Activated CD4-positive, alpha-beta memory T cell treated with anti-CD3 and anti-CD28 coated beads, Interleukin-2, amount 10 ng/mL, durations not matched to agents 7 days and 5 days (primary cell): ENCODE results near the gene SLC22A7. TPM values are rescaled to one million over a fixed set of nuclear protein-coding genes. Genes with fewer than 3 reads are reported as not detected.

Source experiments
- CTCF ChIA-PET: fragments of 350-600 bp; sonication (Branson Sonifier 250); formaldehyde crosslinking; loops from one replicate; lab custom pipeline; 2021; ENCODE audit warnings: antibody characterized with exemption, inconsistent platforms; lab: Charles Lee
- POLR2A ChIA-PET: fragments of 350-600 bp; sonication (Branson Sonifier 250); formaldehyde crosslinking; loops from one replicate; lab custom pipeline; 2021; ENCODE audit warnings: antibody characterized with exemption; lab: Charles Lee
- DNase-seq: peaks from one replicate; pipeline ENCODE4 v3.0.0-alpha.2; 2020
- H3K27ac Mint-ChIP-seq: one replicate; pipeline ENCODE4 v1.8.0; 2021; ENCODE audit warnings: mild to moderate bottlenecking, mixed read lengths
- H3K27me3 Mint-ChIP-seq: one replicate; pipeline ENCODE4 v1.8.0; 2021; ENCODE audit warnings: mixed read lengths
- H3K36me3 Mint-ChIP-seq: one replicate; pipeline ENCODE4 v1.8.0; 2021; ENCODE audit warnings: low read depth, mixed read lengths
- H3K4me1 Mint-ChIP-seq: one replicate; pipeline ENCODE4 v1.8.0; 2021; ENCODE audit warnings: mixed read lengths
- H3K4me3 Mint-ChIP-seq: one replicate; pipeline ENCODE4 v1.8.0; 2021; ENCODE audit warnings: mild to moderate bottlenecking, mixed read lengths
- H3K9me3 Mint-ChIP-seq: one replicate; pipeline ENCODE4 v1.8.0; 2021; ENCODE audit warnings: mixed read lengths
- total RNA-seq, 2 experiments: library from RNA; stranded (reverse); gene quantifications; one replicate each; pipeline ENCODE4 v1.2.3, GENCODE V29; 2021

Gene SLC22A7
- not detected for total RNA-seq

GRCh38 chr6:43297644-43298564 is at the start of gene SLC22A7:
TSS of gene SLC22A7 (plus strand) at chr6:43298260. CDS start at chr6:43298359, 99 bp downstream.
- H3K27me3 Mint-ChIP-seq = peaks cover 24% of the 10 kb centered on the region
- peaks cover 3% of the 10 kb centered on the region for H3K4me1 Mint-ChIP-seq
- no peaks in the 10 kb centered on the region for H3K36me3 Mint-ChIP-seq
- ChIA-PET POLR2A (interaction anchor here (1.4 kb wide), 1 partner anchor 11 kb away, joined by 4 read pairs; the partner anchor contains the start of gene CRIP3), CTCF (interaction anchor here (1.0 to 2.9 kb wide), 2 partner anchors 10 to 24 kb away, joined by 3 to 13 read pairs; partner anchors contain the start of gene CRIP3)
- H3K27ac Mint-ChIP-seq = no peak within 1 kb of the TSS
- DNase-seq = no peak
- H3K9me3 Mint-ChIP-seq = no peaks in the 10 kb centered on the region
- no peak within 1 kb of the TSS for H3K4me3 Mint-ChIP-seq

DNA sequence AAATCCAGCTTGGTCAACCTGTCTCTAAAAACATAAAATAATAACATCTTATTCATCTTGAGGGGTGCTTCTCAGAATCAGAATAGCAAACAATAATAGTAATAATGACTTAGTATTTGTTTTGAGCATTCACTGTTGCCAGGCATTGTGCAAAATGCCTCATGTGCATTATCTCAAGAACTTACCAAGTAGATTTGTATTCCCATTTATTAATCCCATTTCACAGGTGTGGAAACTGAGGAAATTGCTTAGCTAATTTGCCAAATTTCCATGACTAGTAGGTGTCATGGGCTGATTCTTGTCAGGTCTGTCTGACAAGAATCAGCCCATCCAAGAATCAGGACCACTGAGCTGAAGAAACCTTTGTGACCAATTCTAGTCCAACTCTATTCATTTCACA is 49.3 kb upstream of the SLC22A7 start:
- POLR2A ChIA-PET = no interaction called here
- no peaks in the 10 kb centered on the region for H3K36me3 Mint-ChIP-seq
- H3K9me3 Mint-ChIP-seq = no peaks in the 10 kb centered on the region
- DNase-seq = no peak
- H3K4me1 Mint-ChIP-seq = peaks cover 29% of the 10 kb centered on the region
- peaks cover 26% of the 10 kb centered on the region for H3K27me3 Mint-ChIP-seq
- H3K4me3 Mint-ChIP-seq = no peak overlapping the region
- CTCF ChIA-PET = interaction anchor here (1.5 to 1.6 kb wide), 2 partner anchors 20 to 257 kb away, joined by 3 read pairs; partner anchors contain the start of gene DNPH1
- no peak overlapping the region for H3K27ac Mint-ChIP-seq

GRCh38 chr6:43250992-43251373 is 47.1 kb upstream of the SLC22A7 start:
- CTCF ChIA-PET = no interaction called here
- H3K27me3 Mint-ChIP-seq = peaks cover 26% of the 10 kb centered on the region
- no peaks in the 10 kb centered on the region for H3K36me3 Mint-ChIP-seq
- peaks cover 32% of the 10 kb centered on the region for H3K4me1 Mint-ChIP-seq
- no peak overlapping the region for H3K27ac Mint-ChIP-seq
- no peaks in the 10 kb centered on the region for H3K9me3 Mint-ChIP-seq
- no peak overlapping the region for H3K4me3 Mint-ChIP-seq
- POLR2A ChIA-PET = interaction anchor here (0.8 kb wide), 1 partner anchor 13 kb away, joined by 4 read pairs; no protein-coding TSS in a partner anchor
- DNase-seq = no peak

DNA sequence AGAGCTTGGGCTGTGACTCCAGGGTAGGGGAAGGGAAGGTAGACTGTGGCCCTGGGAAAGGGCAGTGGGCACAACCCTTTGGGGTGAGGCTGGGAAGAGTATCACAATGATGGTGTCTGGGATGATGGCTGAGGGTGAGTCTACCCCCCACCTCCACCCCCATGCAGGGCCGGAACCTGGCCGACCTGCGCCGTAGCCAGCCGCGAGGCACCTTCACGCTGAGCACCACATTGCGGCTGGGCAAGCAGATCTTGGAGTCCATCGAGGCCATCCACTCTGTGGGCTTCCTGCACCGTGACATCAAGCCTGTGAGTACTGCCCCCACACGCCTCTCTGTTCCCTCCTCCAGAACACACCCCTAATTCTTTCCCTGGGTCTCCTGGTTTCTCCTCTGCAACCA is 44.7 kb upstream of the SLC22A7 start:
- Mint-ChIP-seq H3K4me3 (no peak overlapping the region), H3K4me1 (peaks cover 23% of the 10 kb centered on the region), H3K9me3 (no peaks in the 10 kb centered on the region), H3K36me3 (no peaks in the 10 kb centered on the region), H3K27ac (no peak overlapping the region), H3K27me3 (peaks cover 22% of the 10 kb centered on the region)
- ChIA-PET CTCF (no interaction called here), POLR2A (interaction anchor here (1.6 kb wide), 1 partner anchor 32 kb away, joined by 3 read pairs; no protein-coding TSS in a partner anchor)
- DNase-seq = no peak

GRCh38 chr6:43254138-43254817 is 43.8 kb upstream of the SLC22A7 start:
- Mint-ChIP-seq H3K36me3 (no peaks in the 10 kb centered on the region), H3K9me3 (no peaks in the 10 kb centered on the region), H3K27ac (no peak overlapping the region), H3K27me3 (peaks cover 22% of the 10 kb centered on the region), H3K4me1 (peaks cover 23% of the 10 kb centered on the region), H3K4me3 (no peak overlapping the region)
- ChIA-PET POLR2A (no interaction called here), CTCF (no interaction called here)
- no peak for DNase-seq

DNA sequence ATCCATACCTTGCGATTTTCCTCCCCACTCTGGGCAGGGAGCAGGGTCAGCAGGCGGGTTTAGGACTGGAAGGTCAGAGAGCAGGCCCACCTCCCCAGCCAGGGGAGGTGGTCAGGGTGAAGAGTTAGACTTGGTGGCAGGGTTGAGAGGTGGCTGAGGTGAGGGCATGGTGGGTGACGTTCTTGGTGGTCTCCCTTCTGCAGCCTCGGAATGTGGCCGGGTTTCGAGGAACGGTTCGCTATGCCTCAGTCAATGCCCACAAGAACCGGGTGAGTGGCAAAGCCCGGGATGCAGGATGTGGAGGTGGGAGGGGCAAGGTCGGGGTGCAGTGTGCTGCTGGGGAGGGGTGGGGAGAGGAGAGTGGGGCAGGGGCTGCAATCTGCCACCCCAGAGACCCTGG is 43.2 kb upstream of the SLC22A7 start:
- peaks cover 22% of the 10 kb centered on the region for H3K27me3 Mint-ChIP-seq
- no peak overlapping the region for H3K4me3 Mint-ChIP-seq
- H3K9me3 Mint-ChIP-seq = no peaks in the 10 kb centered on the region
- no peak overlapping the region for H3K27ac Mint-ChIP-seq
- CTCF ChIA-PET = no interaction called here
- no peak for DNase-seq
- peaks cover 23% of the 10 kb centered on the region for H3K4me1 Mint-ChIP-seq
- no peaks in the 10 kb centered on the region for H3K36me3 Mint-ChIP-seq
- POLR2A ChIA-PET = no interaction called here

DNA sequence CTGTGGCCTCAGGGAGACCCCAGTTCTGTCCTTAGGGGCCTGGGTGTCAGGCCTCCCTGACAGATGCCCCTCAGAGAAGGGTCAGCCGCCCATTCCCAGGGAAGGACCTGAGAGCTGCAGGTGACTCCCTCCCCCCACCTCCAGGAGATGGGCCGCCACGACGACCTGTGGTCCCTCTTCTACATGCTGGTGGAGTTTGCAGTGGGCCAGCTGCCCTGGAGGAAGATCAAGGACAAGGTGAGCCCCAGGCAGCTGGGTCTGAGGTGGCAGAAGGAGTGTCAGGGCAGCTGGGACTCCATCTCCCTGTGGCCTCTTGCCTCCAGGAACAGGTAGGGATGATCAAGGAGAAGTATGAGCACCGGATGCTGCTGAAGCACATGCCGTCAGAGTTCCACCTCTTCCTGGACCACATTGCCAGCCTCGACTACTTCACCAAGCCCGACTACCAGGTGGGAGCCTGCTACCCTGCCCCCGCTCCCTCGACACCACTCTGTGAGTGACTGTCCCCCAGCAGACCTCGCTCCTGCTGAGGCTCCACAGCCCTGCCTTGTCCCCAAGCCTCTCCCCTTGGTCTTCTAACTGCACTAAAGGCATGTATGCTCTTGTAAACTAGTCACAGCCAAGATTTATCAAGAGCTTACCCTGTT is 42.5 kb upstream of the SLC22A7 start:
- ChIA-PET CTCF (interaction anchor here (0.6 kb wide), 2 partner anchors 63 to 290 kb away, joined by 3 read pairs; no protein-coding TSS in a partner anchor), POLR2A (no interaction called here)
- DNase-seq = no peak
- Mint-ChIP-seq H3K9me3 (no peaks in the 10 kb centered on the region), H3K4me3 (no peak overlapping the region), H3K27me3 (peaks cover 22% of the 10 kb centered on the region), H3K36me3 (no peaks in the 10 kb centered on the region), H3K27ac (no peak overlapping the region), H3K4me1 (peaks cover 23% of the 10 kb centered on the region)

GRCh38 chr6:43256670-43257366 is 41.2 kb upstream of the SLC22A7 start:
- H3K4me1 Mint-ChIP-seq = peaks cover 11% of the 10 kb centered on the region
- H3K27ac Mint-ChIP-seq = no peak overlapping the region
- H3K36me3 Mint-ChIP-seq = no peaks in the 10 kb centered on the region
- no peaks in the 10 kb centered on the region for H3K9me3 Mint-ChIP-seq
- ChIA-PET CTCF (no interaction called here), POLR2A (no interaction called here)
- no peak overlapping the region for H3K4me3 Mint-ChIP-seq
- no peak for DNase-seq
- H3K27me3 Mint-ChIP-seq = peaks cover 9% of the 10 kb centered on the region

- ChIA-PET POLR2A (no interaction called here), CTCF (no interaction called here)
- H3K4me3 Mint-ChIP-seq = no peak overlapping the region
- H3K36me3 Mint-ChIP-seq = no peaks in the 10 kb centered on the region
- no peak for DNase-seq
- H3K27ac Mint-ChIP-seq = peak overlapping the region; percentile 26
- peaks cover 10% of the 10 kb centered on the region for H3K4me1 Mint-ChIP-seq
- H3K9me3 Mint-ChIP-seq = no peaks in the 10 kb centered on the region
- peaks cover 6% of the 10 kb centered on the region for H3K27me3 Mint-ChIP-seq
Measured at GRCh38 chr6:43257367-43258145, 40.5 kb upstream of the SLC22A7 start.

- ChIA-PET POLR2A (no interaction called here), CTCF (no interaction called here)
- DNase-seq = no peak
- Mint-ChIP-seq H3K27me3 (peaks cover under 1% of the 10 kb centered on the region), H3K4me3 (no peak overlapping the region), H3K27ac (no peak overlapping the region), H3K36me3 (no peaks in the 10 kb centered on the region), H3K4me1 (peaks cover 10% of the 10 kb centered on the region), H3K9me3 (no peaks in the 10 kb centered on the region)
Measured at GRCh38 chr6:43258180-43258579, 39.9 kb upstream of the SLC22A7 start.

DNA sequence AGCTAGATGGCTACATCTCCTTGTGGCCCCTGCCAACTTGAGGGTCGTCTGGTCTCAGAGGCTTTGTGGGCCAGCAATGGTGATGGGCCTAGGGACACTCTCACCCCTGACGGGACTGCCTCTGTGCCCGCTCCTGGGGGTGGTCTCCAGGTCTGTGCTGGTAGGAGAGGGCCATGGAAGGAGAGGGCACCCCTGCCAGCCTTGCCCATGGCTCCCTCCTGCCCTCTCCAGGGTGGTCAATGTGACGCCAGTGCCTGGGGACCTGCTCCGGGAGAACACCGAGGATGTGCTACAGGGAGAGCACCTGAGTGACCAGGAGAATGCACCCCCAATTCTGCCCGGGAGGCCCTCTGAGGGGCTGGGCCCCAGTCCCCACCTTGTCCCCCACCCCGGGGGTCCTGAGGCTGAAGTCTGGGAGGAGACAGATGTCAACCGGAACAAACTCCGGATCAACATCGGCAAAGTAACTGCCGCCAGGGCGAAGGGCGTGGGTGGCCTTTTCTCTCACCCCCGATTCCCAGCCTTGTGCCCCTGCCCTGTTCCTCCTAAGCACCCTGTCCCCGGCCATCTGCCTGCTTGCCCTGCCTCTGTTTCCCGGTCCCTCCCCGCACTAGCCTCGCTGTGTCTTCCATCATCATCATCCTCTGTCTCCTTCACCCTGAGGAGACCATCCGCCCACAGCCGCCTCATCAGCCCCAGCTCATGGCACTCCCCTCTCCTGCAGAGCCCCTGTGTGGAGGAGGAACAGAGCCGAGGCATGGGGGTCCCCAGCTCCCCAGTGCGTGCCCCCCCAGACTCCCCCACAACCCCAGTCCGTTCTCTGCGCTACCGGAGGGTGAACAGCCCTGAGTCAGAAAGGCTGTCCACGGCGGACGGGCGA is 39.0 kb upstream of the SLC22A7 start:
- Mint-ChIP-seq H3K27ac (no peak overlapping the region), H3K27me3 (peaks cover 3% of the 10 kb centered on the region), H3K36me3 (no peaks in the 10 kb centered on the region), H3K4me1 (peaks cover 9% of the 10 kb centered on the region), H3K9me3 (no peaks in the 10 kb centered on the region), H3K4me3 (no peak overlapping the region)
- ChIA-PET CTCF (interaction anchor here (0.6 to 1.2 kb wide), 2 partner anchors 244 to 248 kb away, joined by 3 to 4 read pairs; no protein-coding TSS in a partner anchor), POLR2A (no interaction called here)
- no peak for DNase-seq
